ENCODE measurements around the gene TNFRSF13B. TPM values are rescaled to one million over a fixed set of nuclear protein-coding genes. Genes with fewer than 3 reads are reported as not detected.

The TNFRSF13B gene
- total and polyA plus RNA-seq, 2 experiments from 2014 or later, result not detected

- Histone ChIP-seq H3K27ac (no peak overlapping the region), H3K27me3 (no peaks in the 10 kb centered on the region), H3K4me3 (no peak overlapping the region), H3K36me3 (no peaks in the 10 kb centered on the region), H3K4me1 (ENCODE audit: low read depth) (no peaks in the 10 kb centered on the region), H3K9me3 (ENCODE audit: low read depth) (no peaks in the 10 kb centered on the region)
- TF ChIP-seq CTCF (IDR thresholded peaks at IDR 0.05; ENCODE audit: low read depth, low read length), result no peak
- DNase-seq (ENCODE audit: low read depth in 1 of 2, low spot score in 1 of 2), result no peak
Observed at GRCh38 chr17:16889088-16889465, 82.8 kb downstream of the TNFRSF13B start.

Other genes starting within 250 kb of the TNFRSF13B start
- gene MPRIP, start 70.3 kb upstream of the TNFRSF13B start, total RNA-seq, result 90.9 and 172 TPM in 2 replicates
- gene MPRIP, start 70.3 kb upstream of the TNFRSF13B start, polyA plus RNA-seq, result 80.4 and 117 TPM in 2 replicates
- 0.42 and 1.1 TPM in 2 replicates for gene PLD6, start 234.2 kb upstream of the TNFRSF13B start, total RNA-seq
- gene PLD6, start 234.2 kb upstream of the TNFRSF13B start, polyA plus RNA-seq, result 0.47 and 0.51 TPM in 2 replicates